HepG2 (cell line): ENCODE measurements around the gene PPP1R9B. TPM values are rescaled to one million over a fixed set of nuclear protein-coding genes. Genes with fewer than 3 reads are reported as not detected.

Experiments used
- ATAC-seq: fragments of 200-7000 bp; cut with Tn5 transposase; 3 replicates; pipeline ENCODE4 v1.9.1; 2020; ENCODE audit warnings: mild to moderate bottlenecking, moderate library complexity
- BruUV-seq: library from RNA; stranded (reverse); fragments of 400-500 nt; replicated peaks from 2 replicates; lab custom pipeline; 2021; lab: Mats Ljungman, UMichigan
- CTCF ChIA-PET: fragments of 300-600 bp; formaldehyde crosslinking; extraction: SDS; loops from one replicate; lab custom pipeline; 2021; ENCODE audit warnings: low total read pairs, inconsistent platforms, low intra/inter-chr PET ratio; lab: Yijun Ruan, JAX
- POLR2A ChIA-PET: fragments of 350-600 bp; sonication (Branson Sonifier 250); formaldehyde crosslinking; loops from one replicate; lab custom pipeline; 2020; ENCODE audit warnings: antibody characterized with exemption, inconsistent platforms; lab: Yijun Ruan, JAX
- DNase-seq: peaks from one replicate; pipeline ENCODE4 v3.0.0-alpha.2; 2015; ENCODE audit warnings: low spot score
- FAIRE-seq: peaks from 3 replicates; lab custom pipeline; 2011; peaks lifted over from hg19 to GRCh38; lab: Jason Lieb, UNC
- H2AFZ ChIP-seq: one replicate; pipeline ENCODE4 v1.6.1; 2011; ENCODE audit warnings: low read length, inconsistent platforms
- H3K27ac ChIP-seq: fragments of 300-600 bp; 3 replicates; pipeline ENCODE4 v1.8.0; 2011; ENCODE audit warnings: mixed run types, mild to moderate bottlenecking, mixed read lengths, low read length, inconsistent platforms; ENCODE audit not compliant: insufficient read depth; ENCODE audit errors: extremely low read length
- H3K27me3 ChIP-seq, 2 experiments: fragments of 200-600 bp in 1 of 2; 2 replicates in 1 of 2; 3 replicates in 1 of 2; pipeline versions ENCODE4 v1.6.0 to v1.8.0; 2011; ENCODE audit warnings: low read length in 2 of 2, mild to moderate bottlenecking in 2 of 2, moderate library complexity in 2 of 2, inconsistent platforms in 1 of 2; ENCODE audit not compliant: insufficient read depth in 2 of 2, control insufficient read depth in 1 of 2
- H3K36me3 ChIP-seq, 2 experiments: fragments of 200-600 bp in 1 of 2; replicated peaks in 1 of 2; 2 replicates in 1 of 2; 3 replicates in 1 of 2; pipeline versions ENCODE4 v1.5.1 to v1.8.0; 2011; ENCODE audit warnings: low read length in 2 of 2, inconsistent platforms in 1 of 2; ENCODE audit not compliant: insufficient read depth in 2 of 2, control insufficient read depth in 1 of 2
- H3K4me1 ChIP-seq: 2 replicates; pipeline ENCODE4 v1.5.1; 2012; ENCODE audit warnings: low read length, inconsistent platforms; ENCODE audit not compliant: insufficient read depth
- H3K4me2 ChIP-seq: 2 replicates; pipeline ENCODE4 v1.6.0; 2011; ENCODE audit warnings: low read depth, low read length, inconsistent platforms
- H3K4me3 ChIP-seq, 3 experiments: fragments of 200-600 bp in 1 of 3; sonication (generic), shearing (Covaris generic) in 1 of 3; replicated peaks in 1 of 3; 2 replicates each; pipeline ENCODE4 v1.5.1; 2011 to 2016; ENCODE audit warnings: low read length in 3 of 3, inconsistent platforms in 2 of 3, low read depth in 2 of 3, mild to moderate bottlenecking in 2 of 3, control low read depth in 1 of 3, mixed read lengths in 1 of 3; ENCODE audit not compliant: insufficient read depth in 1 of 3
- H3K79me2 ChIP-seq: one replicate; pipeline ENCODE4 v1.6.1; 2011; ENCODE audit warnings: low read length, inconsistent platforms; ENCODE audit not compliant: insufficient read depth
- H3K9ac ChIP-seq: 2 replicates; pipeline ENCODE4 v1.6.0; 2011; ENCODE audit warnings: mild to moderate bottlenecking, low read depth, low read length, inconsistent platforms; ENCODE audit not compliant: insufficient read depth
- H3K9me3 ChIP-seq: 2 replicates; pipeline ENCODE4 v1.5.1; 2012; ENCODE audit warnings: mild to moderate bottlenecking, low read length
- H4K20me1 ChIP-seq: 2 replicates; pipeline ENCODE4 v1.6.0; 2011; ENCODE audit warnings: inconsistent platforms, mild to moderate bottlenecking, low read length, moderate library complexity; ENCODE audit not compliant: insufficient read depth
- AGO2 ChIP-seq: fragments of 200-400 bp; formaldehyde crosslinking; optimal IDR thresholded peaks from 2 replicates; pipeline ENCODE3; 2017; ENCODE audit warnings: mild to moderate bottlenecking, low read depth, low read length, moderate library complexity
- ISL2 ChIP-seq: sonication (generic); formaldehyde crosslinking; IDR thresholded peaks from 2 replicates; pipeline ENCODE4 v1.5.0; 2020; ENCODE audit warnings: missing genetic modification reagents
- NRL ChIP-seq: sonication (generic); formaldehyde crosslinking; IDR thresholded peaks from 2 replicates; pipeline ENCODE4 v1.5.0; 2020; ENCODE audit warnings: missing genetic modification reagents, mild to moderate bottlenecking, moderate library complexity, borderline replicate concordance
- TBX3 ChIP-seq: fragments of 450-650 bp; IDR thresholded peaks from 2 replicates; pipeline ENCODE4 v1.6.1; 2017; ENCODE audit warnings: antibody characterized with exemption, mild to moderate bottlenecking, inconsistent platforms, borderline replicate concordance
- ZNF549 ChIP-seq: sonication (generic); formaldehyde crosslinking; IDR thresholded peaks from 2 replicates; pipeline ENCODE4 v1.5.0; 2020; ENCODE audit warnings: missing genetic modification reagents
- ZNF552 ChIP-seq: sonication (generic); formaldehyde crosslinking; IDR thresholded peaks from 2 replicates; pipeline ENCODE4 v1.9.0; 2022; ENCODE audit warnings: missing genetic modification reagents, mild to moderate bottlenecking, borderline replicate concordance
- ZNF598 ChIP-seq: sonication (generic); formaldehyde crosslinking; IDR thresholded peaks from 2 replicates; pipeline ENCODE4 v1.5.1; 2020; ENCODE audit warnings: mild to moderate bottlenecking, missing genetic modification reagents, borderline replicate concordance
- WGBS: methylation state at CpG from one replicate; pipeline ENCODE4 v1.1.6; 2017; ENCODE audit warnings: low lambda C conversion rate; 5-methylcytosine and 5-hydroxymethylcytosine counted together
- in situ Hi-C: cut with HindIII; loops from 2 replicates; pipeline ENCODE4 v1.10.0; 2017; ENCODE audit warnings: low pct_unique_long_range_greater_than_20kb; ENCODE audit not compliant: extremely low pct_ligation_motif_present
- intact Hi-C: fragments of 100-400 bp; cut with micrococcal nuclease; formaldehyde crosslinking; loops from one replicate; pipeline ENCODE4 v1.10.0; 2022; ENCODE audit not compliant: unreplicated experiment
- polyA plus RNA-seq, 8 experiments: library from polyadenylated mRNA; depleted of rRNA in 3 of 8; stranded (reverse) in 7 of 8; unstranded in 1 of 8; fragments of >200 nt; fragmentation: Illumina TruSeq in 4 of 8; extraction: Trizol in 4 of 8; gene quantifications; 2 replicates each; pipeline versions ENCODE4 v1.2.1 to v1.2.3, GENCODE V29; 2011 to 2016; ENCODE audit warnings: low read depth in 4 of 8, missing spikeins in 1 of 8, mixed read lengths in 1 of 8; ENCODE audit not compliant: insufficient read depth in 1 of 8
- total RNA-seq, 5 experiments: library from RNA; depleted of rRNA; stranded (reverse); fragments of >200 nt; fragmentation: Illumina TruSeq; extraction: Trizol; gene quantifications; 2 replicates each; pipeline ENCODE4 v1.2.3, GENCODE V29; 2016; ENCODE audit warnings: low read depth in 1 of 5
- TF ChIP-seq, protein P1 (sequence below): sonication (generic); formaldehyde crosslinking; IDR thresholded peaks from 2 replicates; pipeline ENCODE4 v1.4.0; 2020; ENCODE audit warnings: missing genetic modification reagents
- TF ChIP-seq, protein P2 (sequence below): sonication (generic); formaldehyde crosslinking; IDR thresholded peaks from 2 replicates; pipeline ENCODE4 v1.5.0; 2020; ENCODE audit warnings: mild to moderate bottlenecking, missing genetic modification reagents
- TF ChIP-seq, protein P3 (sequence below): sonication (generic); formaldehyde crosslinking; IDR thresholded peaks from 2 replicates; pipeline ENCODE4 v1.5.0; 2020; ENCODE audit warnings: missing genetic modification reagents, mild to moderate bottlenecking, borderline replicate concordance

Gene PPP1R9B
- total and polyA plus RNA-seq, 2 of the 13 experiments (the other 11 are each of a cell fraction or from before 2014, with no cell fraction given) = 9.4 to 15.8 TPM

DNA sequence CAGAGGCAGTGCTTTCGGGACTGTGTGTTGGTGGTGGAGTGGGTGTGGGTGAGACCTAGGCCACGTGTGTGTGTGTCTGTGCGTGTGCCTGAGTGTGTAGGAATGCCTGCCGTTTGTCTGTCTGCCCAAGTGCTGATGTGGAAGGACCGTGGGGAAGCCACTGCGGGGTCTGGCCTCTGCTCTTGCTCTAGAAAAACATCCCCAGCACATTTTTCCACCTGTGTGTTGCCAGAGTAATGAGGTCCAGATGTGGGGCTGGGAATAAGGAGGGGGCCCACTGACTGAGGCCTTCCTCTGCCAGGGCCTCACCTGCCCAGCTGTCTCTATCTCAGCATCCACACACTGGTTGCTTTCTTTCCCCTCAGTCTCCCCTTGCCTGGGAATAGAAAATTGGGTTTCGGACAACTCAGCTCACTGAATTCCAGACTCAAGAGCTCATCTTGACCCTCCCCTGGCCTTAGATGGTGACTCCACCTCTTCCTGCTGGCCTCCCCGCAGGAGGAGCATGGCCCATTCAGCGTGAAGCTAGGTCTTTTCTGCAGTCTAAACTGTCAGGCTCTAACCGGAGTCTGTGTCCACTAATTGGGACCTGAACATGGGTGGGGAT, 23.0 kb upstream of the PPP1R9B start:
- Histone ChIP-seq H3K4me1 (peaks cover 75% of the 10 kb centered on the region), H4K20me1 (no peaks in the 10 kb centered on the region), H3K9me3 (no peaks in the 10 kb centered on the region), H3K27me3 (peaks cover 2 to 12% of the 10 kb centered on the region in 2 experiments; a peak in 2 of 5 replicates), H3K4me3 (no peak overlapping the region), H3K27ac (no peak overlapping the region), H2AFZ (no peak overlapping the region), H3K9ac (no peak overlapping the region), H3K36me3 (no peaks in the 10 kb centered on the region), H3K79me2 (no peaks in the 10 kb centered on the region), H3K4me2 (peak overlapping the region; percentile 25; the same call in 1 of the 2 replicates)
- BruUV-seq = no TSS peak
- in situ Hi-C loops = no loop called here
- ChIA-PET POLR2A (no interaction called here), CTCF (no interaction called here)
- 13% methylated on average over 7 of the region's 10 CpGs for WGBS
- TF ChIP-seq NRL (CRISPR knock-in tag) (peak; percentile 19; the same call in 1 of the 2 replicates), ISL2 (no peak), ZNF552 (CRISPR knock-in tag) (no peak)
- FAIRE-seq (no peak), ATAC-seq (no peak), DNase-seq (no peak)
- intact Hi-C loops = no loop called here

DNA sequence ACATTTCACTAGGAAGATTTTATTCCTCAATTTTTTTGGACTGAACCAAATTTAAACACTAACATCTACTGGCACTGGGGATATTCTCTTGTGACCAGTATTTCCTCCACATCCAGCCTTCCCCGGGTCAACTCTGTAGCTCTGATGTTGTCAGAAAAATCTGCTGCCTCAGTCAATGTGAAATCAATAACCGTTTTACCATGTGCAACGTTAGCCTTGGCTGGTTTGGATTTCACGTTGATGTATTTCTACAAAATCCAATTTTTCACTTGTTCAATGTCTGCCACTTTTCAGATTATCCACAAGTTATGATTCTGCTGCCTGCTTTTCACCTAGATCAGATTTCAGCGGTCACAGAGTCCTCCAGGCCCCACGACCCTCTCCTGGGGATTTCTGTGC, 22.5 kb upstream of the PPP1R9B start:
- Histone ChIP-seq H3K4me2 (0 out of 2 replicates have a peak overlapping the region, but pooled peaks have one; percentile 25), H3K79me2 (no peaks in the 10 kb centered on the region), H3K27me3 (peaks cover 3 to 17% of the 10 kb centered on the region in 2 experiments; a peak in 2 of 5 replicates), H4K20me1 (no peaks in the 10 kb centered on the region), H3K36me3 (no peaks in the 10 kb centered on the region), H3K4me1 (peaks cover 70% of the 10 kb centered on the region), H3K9me3 (no peaks in the 10 kb centered on the region)
- no peak for DNase-seq
- peak; percentile 12 for FAIRE-seq
- no peak for ATAC-seq
- in situ Hi-C loops = no loop called here
- TF ChIP-seq, protein P1, sequence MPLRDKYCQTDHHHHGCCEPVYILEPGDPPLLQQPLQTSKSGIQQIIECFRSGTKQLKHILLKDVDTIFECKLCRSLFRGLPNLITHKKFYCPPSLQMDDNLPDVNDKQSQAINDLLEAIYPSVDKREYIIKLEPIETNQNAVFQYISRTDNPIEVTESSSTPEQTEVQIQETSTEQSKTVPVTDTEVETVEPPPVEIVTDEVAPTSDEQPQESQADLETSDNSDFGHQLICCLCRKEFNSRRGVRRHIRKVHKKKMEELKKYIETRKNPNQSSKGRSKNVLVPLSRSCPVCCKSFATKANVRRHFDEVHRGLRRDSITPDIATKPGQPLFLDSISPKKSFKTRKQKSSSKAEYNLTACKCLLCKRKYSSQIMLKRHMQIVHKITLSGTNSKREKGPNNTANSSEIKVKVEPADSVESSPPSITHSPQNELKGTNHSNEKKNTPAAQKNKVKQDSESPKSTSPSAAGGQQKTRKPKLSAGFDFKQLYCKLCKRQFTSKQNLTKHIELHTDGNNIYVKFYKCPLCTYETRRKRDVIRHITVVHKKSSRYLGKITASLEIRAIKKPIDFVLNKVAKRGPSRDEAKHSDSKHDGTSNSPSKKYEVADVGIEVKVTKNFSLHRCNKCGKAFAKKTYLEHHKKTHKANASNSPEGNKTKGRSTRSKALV (CRISPR knock-in tag) = no peak
- TF ChIP-seq TBX3 = no peak
- TF ChIP-seq, protein P2, sequence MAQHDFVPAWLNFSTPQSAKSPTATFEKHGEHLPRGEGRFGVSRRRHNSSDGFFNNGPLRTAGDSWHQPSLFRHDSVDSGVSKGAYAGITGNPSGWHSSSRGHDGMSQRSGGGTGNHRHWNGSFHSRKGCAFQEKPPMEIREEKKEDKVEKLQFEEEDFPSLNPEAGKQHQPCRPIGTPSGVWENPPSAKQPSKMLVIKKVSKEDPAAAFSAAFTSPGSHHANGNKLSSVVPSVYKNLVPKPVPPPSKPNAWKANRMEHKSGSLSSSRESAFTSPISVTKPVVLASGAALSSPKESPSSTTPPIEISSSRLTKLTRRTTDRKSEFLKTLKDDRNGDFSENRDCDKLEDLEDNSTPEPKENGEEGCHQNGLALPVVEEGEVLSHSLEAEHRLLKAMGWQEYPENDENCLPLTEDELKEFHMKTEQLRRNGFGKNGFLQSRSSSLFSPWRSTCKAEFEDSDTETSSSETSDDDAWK (CRISPR knock-in tag) = no peak
- TF ChIP-seq ZNF549 = no peak
- no peak for TF ChIP-seq AGO2
- no peak for TF ChIP-seq ZNF598 (CRISPR knock-in tag)
- TF ChIP-seq, protein P3, sequence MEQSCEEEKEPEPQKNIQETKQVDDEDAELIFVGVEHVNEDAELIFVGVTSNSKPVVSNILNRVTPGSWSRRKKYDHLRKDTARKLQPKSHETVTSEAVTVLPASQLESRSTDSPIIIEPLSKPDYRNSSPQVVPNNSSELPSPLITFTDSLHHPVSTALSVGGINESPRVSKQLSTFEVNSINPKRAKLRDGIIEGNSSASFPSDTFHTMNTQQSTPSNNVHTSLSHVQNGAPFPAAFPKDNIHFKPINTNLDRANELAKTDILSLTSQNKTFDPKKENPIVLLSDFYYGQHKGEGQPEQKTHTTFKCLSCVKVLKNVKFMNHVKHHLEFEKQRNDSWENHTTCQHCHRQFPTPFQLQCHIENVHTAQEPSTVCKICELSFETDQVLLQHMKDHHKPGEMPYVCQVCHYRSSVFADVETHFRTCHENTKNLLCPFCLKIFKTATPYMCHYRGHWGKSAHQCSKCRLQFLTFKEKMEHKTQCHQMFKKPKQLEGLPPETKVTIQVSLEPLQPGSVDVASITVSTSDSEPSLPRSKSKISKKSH (CRISPR knock-in tag) = no peak
- TF ChIP-seq, all 625 proteins: peak for 0
- POLR2A ChIA-PET = no interaction called here
- Histone ChIP-seq H3K9ac (no peak overlapping the region), H3K27ac (no peak overlapping the region), H2AFZ (no peak overlapping the region), H3K4me3 (no peak overlapping the region)
- intact Hi-C loops = no loop called here
- no TSS peak for BruUV-seq
- CTCF ChIA-PET = no interaction called here
- 22% methylated on average over 6 of the region's 6 CpGs for WGBS
